ENCODE measurements around the gene HTT.

Gene HTT

DNA sequence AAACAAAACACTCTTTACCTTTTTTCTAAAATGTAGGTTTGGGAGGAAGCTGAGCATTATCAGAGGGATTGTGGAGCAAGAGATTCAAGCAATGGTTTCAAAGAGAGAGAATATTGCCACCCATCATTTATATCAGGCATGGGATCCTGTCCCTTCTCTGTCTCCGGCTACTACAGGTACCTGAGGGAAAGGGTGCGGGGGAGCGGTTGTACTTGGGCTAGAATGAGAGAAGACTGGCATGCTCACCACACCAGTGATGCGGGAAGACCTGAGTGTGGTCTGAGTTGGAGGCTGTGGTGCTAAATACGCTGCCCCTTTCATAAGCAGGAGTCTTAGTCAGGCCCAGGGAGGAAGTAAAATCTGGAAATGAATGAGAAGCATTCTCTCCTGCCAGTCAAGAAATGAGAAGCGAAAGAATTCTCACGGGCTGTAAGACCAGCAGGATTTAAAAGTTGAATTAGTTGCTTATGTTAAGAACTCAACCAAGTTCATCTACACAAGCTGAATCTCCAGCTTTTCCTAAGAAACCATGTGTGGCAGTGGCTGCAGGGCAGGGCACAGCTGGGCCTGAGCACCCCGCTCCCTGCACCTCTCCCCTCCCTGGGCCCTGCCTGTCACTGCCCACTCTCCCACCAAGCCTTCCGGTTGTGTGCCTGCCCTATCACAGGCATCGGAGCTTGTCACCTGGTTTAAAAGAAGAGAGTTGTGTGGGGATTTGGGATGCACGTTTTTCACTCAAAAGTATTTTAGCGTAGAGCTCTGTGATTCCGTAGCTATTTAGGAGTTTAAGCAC lies 149.7 kb downstream of the HTT start:
- DNase-seq (ENCODE audit: low read depth): no peak
- TF ChIP-seq, protein P1, sequence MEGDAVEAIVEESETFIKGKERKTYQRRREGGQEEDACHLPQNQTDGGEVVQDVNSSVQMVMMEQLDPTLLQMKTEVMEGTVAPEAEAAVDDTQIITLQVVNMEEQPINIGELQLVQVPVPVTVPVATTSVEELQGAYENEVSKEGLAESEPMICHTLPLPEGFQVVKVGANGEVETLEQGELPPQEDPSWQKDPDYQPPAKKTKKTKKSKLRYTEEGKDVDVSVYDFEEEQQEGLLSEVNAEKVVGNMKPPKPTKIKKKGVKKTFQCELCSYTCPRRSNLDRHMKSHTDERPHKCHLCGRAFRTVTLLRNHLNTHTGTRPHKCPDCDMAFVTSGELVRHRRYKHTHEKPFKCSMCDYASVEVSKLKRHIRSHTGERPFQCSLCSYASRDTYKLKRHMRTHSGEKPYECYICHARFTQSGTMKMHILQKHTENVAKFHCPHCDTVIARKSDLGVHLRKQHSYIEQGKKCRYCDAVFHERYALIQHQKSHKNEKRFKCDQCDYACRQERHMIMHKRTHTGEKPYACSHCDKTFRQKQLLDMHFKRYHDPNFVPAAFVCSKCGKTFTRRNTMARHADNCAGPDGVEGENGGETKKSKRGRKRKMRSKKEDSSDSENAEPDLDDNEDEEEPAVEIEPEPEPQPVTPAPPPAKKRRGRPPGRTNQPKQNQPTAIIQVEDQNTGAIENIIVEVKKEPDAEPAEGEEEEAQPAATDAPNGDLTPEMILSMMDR (IDR thresholded peaks at IDR 0.05; ENCODE audit: insufficient read depth, low read depth, low read length, missing control alignments): no peak
- H3K4me3 ChIP-seq (ENCODE audit: low read depth, low read length): no peak overlapping the region

DNA sequence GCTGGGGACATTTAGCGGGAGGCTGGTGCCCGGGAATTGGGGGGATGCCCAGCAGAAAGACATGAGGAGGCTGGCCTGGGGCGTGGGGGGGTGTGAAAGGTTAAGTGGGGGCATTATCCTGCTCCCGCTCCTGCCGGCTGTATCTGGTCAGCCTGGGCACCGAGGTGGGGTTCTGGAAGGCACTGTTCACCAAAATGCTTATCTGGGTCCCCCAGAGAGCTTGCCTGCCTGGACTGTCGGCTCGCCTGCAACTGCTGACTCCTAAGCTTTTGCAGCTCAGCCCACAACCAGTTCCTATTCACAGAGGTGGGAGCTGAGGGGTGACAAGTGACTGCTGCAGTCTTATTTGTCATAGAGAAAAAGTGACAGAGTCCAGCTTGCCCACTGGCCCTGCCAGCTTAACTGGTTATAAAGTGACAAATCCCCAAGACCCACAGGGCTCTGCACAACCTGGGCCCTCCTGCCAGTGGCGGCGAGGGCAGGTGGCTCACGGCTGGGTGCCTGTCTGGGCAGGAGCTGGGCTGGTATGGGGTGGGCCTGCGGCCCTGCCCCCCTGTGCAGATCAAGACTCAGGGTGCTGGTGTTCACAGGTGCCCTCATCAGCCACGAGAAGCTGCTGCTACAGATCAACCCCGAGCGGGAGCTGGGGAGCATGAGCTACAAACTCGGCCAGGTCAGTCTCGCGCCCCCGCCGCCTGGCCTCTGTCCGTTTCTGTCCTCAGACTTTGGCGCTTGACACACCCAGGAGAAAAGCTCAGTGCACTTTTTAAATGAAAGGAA lies 150.8 kb downstream of the HTT start:
- no peak overlapping the region for H3K4me3 ChIP-seq (ENCODE audit: low read depth, low read length)
- DNase-seq (ENCODE audit: low read depth): no peak
- TF ChIP-seq, protein P1 (IDR thresholded peaks at IDR 0.05; ENCODE audit: insufficient read depth, low read depth, low read length, missing control alignments): no peak

DNA sequence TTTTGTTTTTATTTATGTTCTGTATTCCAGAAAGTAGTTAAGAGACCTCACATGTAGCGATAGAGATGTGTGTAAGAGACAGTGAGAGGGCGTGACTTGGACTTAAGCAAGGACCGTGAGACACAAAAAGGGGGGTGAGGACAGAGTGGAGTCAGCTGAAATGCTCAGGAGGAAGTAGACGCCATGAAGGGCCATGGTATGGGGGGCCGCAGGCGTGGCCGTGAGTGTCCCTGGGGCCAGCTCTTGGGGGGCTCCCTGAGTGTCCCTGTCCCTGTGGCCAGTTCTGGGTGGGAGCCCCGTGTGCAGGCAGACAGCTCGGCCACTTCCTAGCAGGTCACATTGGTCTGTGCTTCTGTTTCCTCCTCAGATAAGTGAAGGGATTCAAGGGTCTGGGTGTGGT lies 151.5 kb downstream of the HTT start:
- no peak overlapping the region for H3K4me3 ChIP-seq (ENCODE audit: low read depth, low read length)
- DNase-seq (ENCODE audit: low read depth): no peak
- TF ChIP-seq, protein P1 (IDR thresholded peaks at IDR 0.05; ENCODE audit: insufficient read depth, low read depth, low read length, missing control alignments): no peak

DNA sequence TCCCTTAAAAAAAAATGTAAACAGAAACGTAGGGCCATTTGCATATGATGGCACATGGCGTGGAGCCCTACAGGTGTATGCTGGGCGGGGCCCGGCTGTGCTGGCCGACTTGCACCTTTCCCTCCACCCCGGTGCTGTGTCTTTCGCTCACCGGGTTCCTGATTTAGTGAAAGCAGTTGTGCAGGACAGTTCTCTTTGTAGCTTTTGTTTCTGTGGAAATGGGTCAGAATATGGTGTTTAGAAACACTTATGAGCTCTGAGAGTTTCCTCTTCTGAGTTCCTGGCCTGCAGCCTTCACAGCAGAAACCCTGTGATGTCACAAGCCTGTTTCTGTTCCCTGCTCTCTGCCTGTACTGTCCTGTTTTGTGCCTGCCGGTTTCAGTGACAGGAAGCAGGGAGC lies 152.0 kb downstream of the HTT start:
- H3K4me3 ChIP-seq (ENCODE audit: low read depth, low read length): no peak overlapping the region
- no peak for DNase-seq (ENCODE audit: low read depth)
- TF ChIP-seq, protein P1 (IDR thresholded peaks at IDR 0.05; ENCODE audit: insufficient read depth, low read depth, low read length, missing control alignments): no peak

DNA sequence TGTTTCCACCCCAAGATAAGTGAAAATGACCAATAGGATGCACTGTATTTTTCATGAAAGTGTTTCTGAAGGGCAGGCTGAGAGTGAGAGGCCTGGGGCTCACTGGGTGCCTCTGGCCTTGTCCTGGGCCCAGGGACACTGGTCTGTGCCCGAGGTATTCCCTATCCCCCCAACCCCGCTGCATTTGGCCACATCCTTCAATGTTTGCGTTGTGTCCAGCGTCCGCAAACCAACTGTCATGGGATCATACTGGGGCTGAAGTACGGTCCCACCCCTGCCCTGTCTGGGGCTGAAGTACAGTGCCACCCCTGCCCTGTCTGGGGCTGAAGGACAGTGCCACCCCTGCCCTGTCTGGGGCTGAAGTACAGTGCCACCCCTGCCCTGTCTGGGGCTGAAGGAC lies 152.5 kb downstream of the HTT start:
- no peak overlapping the region for H3K4me3 ChIP-seq (ENCODE audit: low read depth, low read length)
- DNase-seq (ENCODE audit: low read depth): no peak
- TF ChIP-seq, protein P1 (IDR thresholded peaks at IDR 0.05; ENCODE audit: insufficient read depth, low read depth, low read length, missing control alignments): no peak

DNA sequence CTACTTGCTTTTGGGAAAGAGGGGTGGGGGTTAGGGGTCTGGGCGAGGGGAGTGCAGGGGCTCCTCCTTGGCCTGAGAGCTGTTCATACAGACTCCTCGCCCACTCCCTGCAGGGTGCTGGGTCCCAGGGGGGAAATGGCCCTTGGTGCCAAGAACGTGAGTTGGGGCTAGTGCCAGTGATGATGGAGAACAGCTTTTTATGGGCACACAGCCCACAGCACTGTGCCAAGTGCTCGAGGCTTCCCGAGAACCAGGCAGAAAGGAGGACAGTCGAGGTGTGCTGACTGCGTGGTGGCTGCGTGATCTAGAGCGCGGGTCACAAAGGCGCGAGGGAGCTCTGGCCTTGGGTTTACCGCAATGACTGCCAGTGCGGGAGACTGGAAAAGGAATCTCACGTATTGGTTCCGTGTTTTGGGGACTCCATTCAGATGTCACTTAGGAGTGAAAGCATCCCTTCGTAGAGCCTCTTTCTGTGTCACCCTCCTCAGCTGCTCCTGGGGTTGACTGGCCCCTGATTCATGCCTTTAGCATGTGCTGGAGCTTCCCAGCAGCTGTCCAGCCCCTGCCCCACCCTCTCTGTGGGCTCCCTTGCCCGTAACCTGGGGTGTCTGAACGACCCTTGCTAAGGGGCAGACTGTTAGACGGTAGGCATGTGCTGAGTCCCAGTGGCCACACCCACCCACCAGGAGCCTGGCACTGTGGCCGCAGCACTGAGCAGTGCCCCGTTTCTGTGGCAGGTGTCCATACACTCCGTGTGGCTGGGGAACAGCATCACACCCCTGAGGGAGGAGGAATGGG lies 153.6 kb downstream of the HTT start:
- no peak overlapping the region for H3K4me3 ChIP-seq (ENCODE audit: low read depth, low read length)
- DNase-seq (ENCODE audit: low read depth): no peak
- TF ChIP-seq, protein P1 (IDR thresholded peaks at IDR 0.05; ENCODE audit: insufficient read depth, low read depth, low read length, missing control alignments): no peak
